Measurements from ENCODE around the gene MOCOS.

- no peak for TF ChIP-seq GATA3 (IDR thresholded peaks at IDR 0.05; ENCODE audit: low read depth, low read length)
- no peak for TF ChIP-seq GATA2 (IDR thresholded peaks at IDR 0.05; ENCODE audit: low read depth, low read length)
Measured at GRCh38 chr18:36288689-36289088, 101.4 kb downstream of the MOCOS start.

Data from SH-SY5Y (cell line).